MM.1S (cell line): ENCODE results near the gene BICDL2.

Source experiments
- CTCF ChIP-seq: fragments of 300-600 bp; sonication (generic); IDR thresholded peaks from 2 replicates; pipeline ENCODE4 v1.5.1; 2016; ENCODE audit warnings: antibody characterized with exemption, low read length, mixed read lengths
- EZH2 ChIP-seq: fragments of 300-600 bp; sonication (generic); optimal IDR thresholded peaks from 2 replicates; pipeline ENCODE3; 2017; ENCODE audit warnings: low read depth, mild to moderate bottlenecking, antibody characterized with exemption, low read length, mixed read lengths

DNA sequence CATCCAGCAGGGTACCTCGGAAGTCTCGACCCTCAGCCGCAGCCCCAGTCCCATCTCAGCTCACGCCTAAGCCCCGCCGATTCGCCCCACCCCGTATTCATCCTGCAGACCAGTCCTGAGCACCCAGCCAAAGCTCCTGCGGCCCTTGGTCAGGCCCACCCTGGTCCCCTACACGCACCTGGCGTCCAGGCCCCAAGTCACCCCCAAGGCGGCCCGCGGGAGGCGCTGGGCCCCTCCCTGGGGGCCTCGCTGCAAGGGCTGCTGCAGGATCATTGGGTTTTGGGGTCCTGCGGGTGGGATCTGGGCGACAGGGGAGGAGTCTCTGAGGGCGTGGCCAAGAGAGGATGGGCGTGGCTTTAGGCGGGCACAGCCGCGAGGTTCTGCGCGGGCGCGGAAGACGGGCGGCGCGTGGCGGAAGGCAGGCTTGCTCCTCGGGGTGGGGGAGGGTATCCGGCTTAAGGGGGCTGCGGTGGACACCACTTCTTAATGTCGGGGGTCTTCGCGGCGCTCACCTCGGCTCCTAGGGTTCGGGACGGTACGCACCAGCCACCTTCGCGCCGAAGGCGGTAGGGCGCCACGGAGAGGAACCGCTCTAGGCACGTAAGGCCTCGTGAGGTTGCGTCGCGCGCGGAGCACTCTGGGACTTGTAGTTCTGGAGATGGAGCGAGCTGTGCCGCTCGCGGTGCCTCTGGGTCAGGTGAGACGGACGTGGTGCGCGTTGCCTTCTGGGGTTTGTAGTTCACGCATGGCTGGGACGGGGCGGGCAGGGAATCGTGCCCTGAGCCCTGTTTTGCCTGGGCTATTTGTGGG is 12.9 kb downstream of the BICDL2 start, which contains the start of the genes HCFC1R1 and THOC6:
- no peak for TF ChIP-seq CTCF
- no peak for TF ChIP-seq EZH2
